GM12878 (cell line): ENCODE results near the gene INO80E. TPM values are rescaled to one million over a fixed set of nuclear protein-coding genes. Genes with fewer than 3 reads are reported as not detected.
A peak's percentile ranks its signal among the peaks of the same experiment; 100 is the strongest.

Experiments used
- ATAC-seq: fragments of 200-7000 bp; cut with Tn5 transposase; 3 replicates; pipeline ENCODE4 v1.9.1; 2020; ENCODE audit warnings: mild to moderate bottlenecking, moderate library complexity
- BruUV-seq: library from RNA; stranded (reverse); fragments of 400-500 nt; replicated peaks from 2 replicates; lab custom pipeline; 2021; lab: Mats Ljungman, UMichigan
- CTCF ChIA-PET: fragments of 300-600 bp; sonication (Branson Sonifier 250); formaldehyde crosslinking; extraction: SDS; loops from one replicate; lab custom pipeline; 2021; ENCODE audit warnings: inconsistent platforms; lab: Yijun Ruan, JAX
- POLR2A ChIA-PET: fragments of 350-600 bp; formaldehyde crosslinking; extraction: SDS; loops from one replicate; lab custom pipeline; 2021; ENCODE audit warnings: inconsistent platforms; lab: Charles Lee
- RAD21 ChIA-PET: fragments of 300-600 bp; sonication (Branson Sonifier 250); formaldehyde crosslinking; loops from one replicate; lab custom pipeline; 2023; ENCODE audit warnings: antibody characterized with exemption; ENCODE audit not compliant: unreplicated experiment; lab: Charles Lee
- SMC1A ChIA-PET: fragments of 300-600 bp; sonication (Branson Sonifier 250); formaldehyde crosslinking; loops from one replicate; lab custom pipeline; 2023; ENCODE audit not compliant: unreplicated experiment, uncharacterized antibody; lab: Charles Lee
- DNase-seq: peaks from one replicate; pipeline ENCODE4 v3.0.0-alpha.2; 2011; ENCODE audit warnings: low read depth, low spot score
- FAIRE-seq: peaks from 3 replicates; lab custom pipeline; 2011; peaks lifted over from hg19 to GRCh38; lab: Jason Lieb, UNC
- H2AFZ ChIP-seq: 2 replicates; pipeline ENCODE4 v1.6.0; 2011; ENCODE audit warnings: low read depth, low read length, control low read depth; ENCODE audit not compliant: control insufficient read depth
- H3K27ac ChIP-seq: 2 replicates; pipeline ENCODE4 v1.5.1; 2011; ENCODE audit warnings: control low read depth; ENCODE audit not compliant: control insufficient read depth, insufficient read depth
- H3K27me3 ChIP-seq, 2 experiments: replicated peaks in 1 of 2; 2 replicates each; pipeline versions ENCODE4 v1.6.0 to v1.6.1; 2011; ENCODE audit warnings: low read length in 1 of 2; ENCODE audit not compliant: control insufficient read depth in 2 of 2, insufficient read depth in 2 of 2
- H3K36me3 ChIP-seq, 2 experiments: 2 replicates each; pipeline ENCODE4 v1.5.1; 2011; ENCODE audit warnings: low read length in 1 of 2; ENCODE audit not compliant: control insufficient read depth in 2 of 2, insufficient read depth in 2 of 2
- H3K4me1 ChIP-seq: 2 replicates; pipeline ENCODE4 v1.6.1; 2011; ENCODE audit warnings: mild to moderate bottlenecking, low read length, moderate library complexity, mixed read lengths; ENCODE audit not compliant: control insufficient read depth, insufficient read depth
- H3K4me2 ChIP-seq: 2 replicates; pipeline ENCODE4 v1.6.0; 2011; ENCODE audit warnings: control low read depth; ENCODE audit not compliant: control insufficient read depth, insufficient read depth
- H3K4me3 ChIP-seq: fragments of 200-600 bp; sonication (generic); 2 replicates; pipeline ENCODE4 v1.5.1; 2016
- H3K79me2 ChIP-seq: 2 replicates; pipeline ENCODE4 v1.6.0; 2011; ENCODE audit warnings: low read length; ENCODE audit not compliant: control insufficient read depth, insufficient read depth
- H3K9ac ChIP-seq: 2 replicates; pipeline ENCODE4 v1.8.0; 2011; ENCODE audit warnings: low read length, control low read depth, mixed read lengths; ENCODE audit not compliant: control insufficient read depth, insufficient read depth
- H3K9me3 ChIP-seq: replicated peaks from 3 replicates; pipeline ENCODE4 v1.5.1; 2011; ENCODE audit warnings: mild to moderate bottlenecking, low read length; ENCODE audit not compliant: control insufficient read depth, insufficient read depth
- H4K20me1 ChIP-seq: 2 replicates; pipeline ENCODE4 v1.6.0; 2011; ENCODE audit not compliant: control insufficient read depth, insufficient read depth
- BHLHE40 ChIP-seq, 2 experiments: fragments of 450-650 bp in 1 of 2; IDR thresholded peaks; 2 replicates each; pipeline ENCODE4 v1.6.1; 2011 to 2017; ENCODE audit warnings: low read depth in 2 of 2, borderline replicate concordance in 1 of 2, improper control_type of control experiment in 1 of 2, low read length in 1 of 2, mild to moderate bottlenecking in 1 of 2
- BMI1 ChIP-seq: fragments of 450-650 bp; IDR thresholded peaks from 2 replicates; pipeline ENCODE4 v1.6.1; 2016; ENCODE audit warnings: mild to moderate bottlenecking, moderate library complexity, borderline replicate concordance
- CEBPB ChIP-seq, 2 experiments: fragments of 150-350 bp in 1 of 2; IDR thresholded peaks; 2 replicates each; pipeline ENCODE4 v1.6.1; 2012 to 2014; ENCODE audit warnings: low read depth in 2 of 2, low read length in 2 of 2, borderline replicate concordance in 1 of 2, inconsistent platforms in 1 of 2
- CHD1 ChIP-seq: IDR thresholded peaks from 2 replicates; pipeline ENCODE4 v1.6.1; 2012; ENCODE audit warnings: low read depth, low read length, improper control_type of control experiment
- CHD2 ChIP-seq: IDR thresholded peaks from 2 replicates; pipeline ENCODE4 v1.6.1; 2011; ENCODE audit warnings: low read depth, low read length, improper control_type of control experiment, borderline replicate concordance
- EGR1 ChIP-seq, 2 experiments: IDR thresholded peaks; 1 replicate in 1 of 2; 2 replicates in 1 of 2; pipeline ENCODE4 v1.6.1; 2011 to 2012; ENCODE audit warnings: low read depth in 2 of 2, low read length in 2 of 2, borderline replicate concordance in 1 of 2, mild to moderate bottlenecking in 1 of 2, moderate library complexity in 1 of 2
- EP300 ChIP-seq, 2 experiments: fragments of 150-350 bp in 1 of 2; IDR thresholded peaks; 2 replicates each; pipeline ENCODE4 v1.6.1; 2011 to 2012; ENCODE audit warnings: low read depth in 2 of 2, low read length in 2 of 2, borderline replicate concordance in 1 of 2, improper control_type of control experiment in 1 of 2, inconsistent platforms in 1 of 2; ENCODE audit not compliant: control insufficient read depth in 1 of 2
- IKZF2 ChIP-seq, 2 experiments: fragments of 450-650 bp; IDR thresholded peaks; 2 replicates each; pipeline ENCODE4 v1.6.1; 2017; ENCODE audit warnings: mild to moderate bottlenecking in 2 of 2, moderate library complexity in 2 of 2
- JUND ChIP-seq: IDR thresholded peaks from 2 replicates; pipeline ENCODE4 v1.6.1; 2012; ENCODE audit warnings: low read depth, mild to moderate bottlenecking, low read length, improper control_type of control experiment, moderate library complexity
- KAT2A ChIP-seq: conservative IDR thresholded peaks from 2 replicates; pipeline ENCODE4 v1.6.1; 2011; ENCODE audit warnings: low read depth, low read length; ENCODE audit not compliant: control insufficient read depth
- NBN ChIP-seq: fragments of 450-650 bp; IDR thresholded peaks from 2 replicates; pipeline ENCODE4 v1.6.1; 2016
- PAX5 ChIP-seq: IDR thresholded peaks from 2 replicates; pipeline ENCODE4 v1.6.1; 2011; ENCODE audit warnings: low read depth, low read length, borderline replicate concordance
- PAX8 ChIP-seq: fragments of 450-650 bp; IDR thresholded peaks from 2 replicates; pipeline ENCODE4 v1.6.1; 2017; ENCODE audit warnings: mild to moderate bottlenecking, moderate library complexity
- RCOR1 ChIP-seq: conservative IDR thresholded peaks from 2 replicates; pipeline ENCODE4 v1.6.1; 2012; ENCODE audit warnings: low read depth, low read length, improper control_type of control experiment
- SMARCA5 ChIP-seq: fragments of 450-650 bp; IDR thresholded peaks from 2 replicates; pipeline ENCODE4 v1.6.1; 2017; ENCODE audit warnings: mild to moderate bottlenecking
- TARDBP ChIP-seq: IDR thresholded peaks from 2 replicates; pipeline ENCODE4 v1.6.1; 2016; ENCODE audit warnings: borderline replicate concordance
- WGBS: methylation state at CpG from one replicate; pipeline ENCODE4 v1.1.6; 2016; ENCODE audit warnings: low lambda C conversion rate; ENCODE audit not compliant: insufficient replicate concordance, insufficient coverage; ENCODE audit errors: missing lambda C conversion rate; 5-methylcytosine and 5-hydroxymethylcytosine counted together
- in situ Hi-C: fragments of 300-500 bp; cut with MboI; formaldehyde crosslinking; loops from 9 replicates; pipeline ENCODE4 v1.14.3; 2018; ENCODE audit warnings: mixed read lengths
- intact Hi-C: fragments of 100-400 bp; cut with micrococcal nuclease; formaldehyde crosslinking; loops from one replicate; pipeline ENCODE4 v1.14.2; 2022; ENCODE audit not compliant: unreplicated experiment
- polyA plus RNA-seq, 11 experiments: library from polyadenylated mRNA; depleted of rRNA in 4 of 11; unstranded in 6 of 11; stranded (reverse) in 5 of 11; fragments of >200 nt; fragmentation: Nextera tagmentation in 4 of 11; fragmentation: Illumina TruSeq in 1 of 11; extraction: Ambion mirVana in 4 of 11; extraction: Trizol in 1 of 11; gene quantifications; 1 replicate in 1 of 11; 2 replicates in 10 of 11; pipeline versions ENCODE4 v1.2.1 to v1.2.3, GENCODE V29; 2011 to 2016; ENCODE audit warnings: inconsistent platforms in 2 of 11, missing spikeins in 2 of 11, low read depth in 1 of 11
- total RNA-seq, 4 experiments: library from RNA; depleted of rRNA in 3 of 4; stranded (reverse); fragments of >200 nt in 3 of 4; fragmentation: Illumina TruSeq in 1 of 4; extraction: Trizol in 1 of 4; gene quantifications; 2 replicates each; pipeline versions ENCODE4 v1.2.1 to v1.2.3, GENCODE V29; 2013 to 2021
- TF ChIP-seq, protein P1 (sequence below): fragments of 450-650 bp; IDR thresholded peaks from 2 replicates; pipeline ENCODE4 v1.6.1; 2017; ENCODE audit warnings: antibody characterized with exemption, mild to moderate bottlenecking, moderate library complexity

The INO80E gene
- total and polyA plus RNA-seq, 10 of the 15 experiments (the other 5 are each of a cell fraction or from before 2014, with no cell fraction given), result 0.39 to 74.0 (median 33.0) TPM

DNA sequence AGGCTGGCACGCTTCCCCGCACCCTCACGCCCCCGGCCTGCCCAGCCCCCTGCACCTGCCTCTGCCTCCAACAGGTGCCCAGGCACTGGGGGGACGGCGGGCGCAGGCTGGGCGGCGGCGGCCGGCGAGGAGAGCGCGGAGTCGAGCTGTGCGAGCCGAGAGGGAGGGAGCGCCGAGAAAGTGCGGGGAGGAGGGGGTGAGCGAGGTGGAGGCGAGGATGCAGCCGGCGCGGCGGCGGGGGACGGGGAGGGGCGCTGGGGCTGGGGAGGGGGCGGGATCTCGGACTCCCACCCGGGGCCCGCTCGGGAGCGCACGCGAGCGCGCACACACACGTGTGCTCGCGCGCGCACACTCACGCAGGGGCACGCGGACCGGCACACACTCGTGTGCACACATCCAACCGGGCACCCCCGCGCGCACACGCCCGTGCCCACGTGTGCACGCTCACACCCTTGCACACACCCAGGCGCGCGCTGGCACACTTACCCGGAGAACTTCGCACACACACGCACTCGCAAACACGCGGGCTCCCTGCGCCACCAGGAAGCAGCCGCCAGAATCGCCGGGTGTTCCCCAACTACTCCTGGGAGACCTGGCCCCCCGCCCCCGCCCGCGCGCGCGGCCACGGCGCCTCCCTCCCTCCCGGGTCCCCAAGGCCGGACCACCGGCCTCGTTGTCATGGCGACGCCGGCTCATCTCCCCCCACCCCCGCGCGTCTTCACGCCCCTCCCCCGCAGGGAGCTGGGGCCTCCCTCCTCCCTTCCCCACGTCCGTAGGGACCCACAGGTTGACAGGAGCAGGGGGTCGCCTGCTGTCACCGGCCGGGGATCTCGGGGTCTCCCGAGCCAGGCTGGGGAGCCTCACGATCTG, 15.0 kb downstream of the INO80E start, which contains the start of gene DOC2A:
DOC2A (minus strand) TSS at position 184 of the 870 bp plus-strand sequence. CDS start 805 bp downstream, outside the sequence.
- SMC1A ChIA-PET, result no interaction called here
- peak within 1 kb of the TSS; percentile 55 for H3K4me2 ChIP-seq
- no TSS peak for BruUV-seq
- H4K20me1 ChIP-seq, result no peaks in the 10 kb centered on the region
- H2AFZ ChIP-seq, result no peak within 1 kb of the TSS; the same call in 1 of the 2 replicates
- peaks cover 3 to 7% of the 10 kb centered on the region in 2 experiments; a peak in 3 of 4 replicates for H3K27me3 ChIP-seq
- H3K27ac ChIP-seq, result no peak within 1 kb of the TSS
- 4% methylated on average over 39 of the region's 99 CpGs for WGBS
- intact Hi-C loops, result no loop called here
- H3K9me3 ChIP-seq, result no peaks in the 10 kb centered on the region
- H3K36me3 ChIP-seq, result no peaks in the 10 kb centered on the region
- POLR2A ChIA-PET, result interaction anchor here (0.6 kb wide), 1 partner anchor 17 kb away, joined by 3 read pairs; no protein-coding TSS in a partner anchor
- RAD21 ChIA-PET, result interaction anchor here (0.6 kb wide), 3 partner anchors 158 to 316 kb away, joined by 3 to 4 read pairs (median 3); no protein-coding TSS in a partner anchor
- DNase-seq, result no peak
- CTCF ChIA-PET, result no interaction called here
- H3K4me3 ChIP-seq, result 0 out of 2 replicates have a peak within 1 kb of the TSS, but pooled peaks have one; percentile 32
- H3K79me2 ChIP-seq, result no peaks in the 10 kb centered on the region
- in situ Hi-C loops, result loop anchor here (25.0 kb wide), 1 partner anchor 899 kb away; no protein-coding TSS in a partner anchor
- no peak within 1 kb of the TSS for H3K9ac ChIP-seq
- ATAC-seq, result peak; percentile 58
- no peaks in the 10 kb centered on the region for H3K4me1 ChIP-seq
- no peak for FAIRE-seq
- no peak for TF ChIP-seq JUND
- no peak for TF ChIP-seq CHD1
- TF ChIP-seq KAT2A, result no peak
- TF ChIP-seq PAX5, result no peak
- no peak for TF ChIP-seq SMARCA5
- no peak for TF ChIP-seq BMI1
- no peak for TF ChIP-seq IKZF2 (IDR thresholded peaks at IDR 0.05)
- TF ChIP-seq EGR1 (IDR thresholded peaks at IDR 0.05; ENCODE audit: borderline replicate concordance in 1 of 2, low read depth in 2 of 2, low read length in 2 of 2), result peak in 1 of 2 experiments; percentile 27; a peak in 1 of 3 replicates
- no peak for TF ChIP-seq PAX8
- no peak for TF ChIP-seq RCOR1
- TF ChIP-seq BHLHE40 (IDR thresholded peaks at IDR 0.05; ENCODE audit: borderline replicate concordance in 1 of 2, low read depth in 2 of 2, low read length in 1 of 2), result peak in 1 of 2 experiments; percentile 56; a peak in 2 of 4 replicates
- TF ChIP-seq CEBPB (IDR thresholded peaks at IDR 0.05; ENCODE audit: borderline replicate concordance in 1 of 2, low read depth in 2 of 2, low read length in 2 of 2), result no peak
- TF ChIP-seq, protein P1, sequence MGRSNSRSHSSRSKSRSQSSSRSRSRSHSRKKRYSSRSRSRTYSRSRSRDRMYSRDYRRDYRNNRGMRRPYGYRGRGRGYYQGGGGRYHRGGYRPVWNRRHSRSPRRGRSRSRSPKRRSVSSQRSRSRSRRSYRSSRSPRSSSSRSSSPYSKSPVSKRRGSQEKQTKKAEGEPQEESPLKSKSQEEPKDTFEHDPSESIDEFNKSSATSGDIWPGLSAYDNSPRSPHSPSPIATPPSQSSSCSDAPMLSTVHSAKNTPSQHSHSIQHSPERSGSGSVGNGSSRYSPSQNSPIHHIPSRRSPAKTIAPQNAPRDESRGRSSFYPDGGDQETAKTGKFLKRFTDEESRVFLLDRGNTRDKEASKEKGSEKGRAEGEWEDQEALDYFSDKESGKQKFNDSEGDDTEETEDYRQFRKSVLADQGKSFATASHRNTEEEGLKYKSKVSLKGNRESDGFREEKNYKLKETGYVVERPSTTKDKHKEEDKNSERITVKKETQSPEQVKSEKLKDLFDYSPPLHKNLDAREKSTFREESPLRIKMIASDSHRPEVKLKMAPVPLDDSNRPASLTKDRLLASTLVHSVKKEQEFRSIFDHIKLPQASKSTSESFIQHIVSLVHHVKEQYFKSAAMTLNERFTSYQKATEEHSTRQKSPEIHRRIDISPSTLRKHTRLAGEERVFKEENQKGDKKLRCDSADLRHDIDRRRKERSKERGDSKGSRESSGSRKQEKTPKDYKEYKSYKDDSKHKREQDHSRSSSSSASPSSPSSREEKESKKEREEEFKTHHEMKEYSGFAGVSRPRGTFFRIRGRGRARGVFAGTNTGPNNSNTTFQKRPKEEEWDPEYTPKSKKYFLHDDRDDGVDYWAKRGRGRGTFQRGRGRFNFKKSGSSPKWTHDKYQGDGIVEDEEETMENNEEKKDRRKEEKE, result no peak
- no peak for TF ChIP-seq TARDBP
- no peak for TF ChIP-seq CHD2
- no peak for TF ChIP-seq NBN
- no peak for TF ChIP-seq EP300 (IDR thresholded peaks at IDR 0.05; ENCODE audit: borderline replicate concordance in 1 of 2, control insufficient read depth in 1 of 2, low read depth in 2 of 2, low read length in 2 of 2)
